Keratinocyte (primary cell): Measurements from ENCODE around the gene ITSN1. TPM values are rescaled to one million over a fixed set of nuclear protein-coding genes. Genes with fewer than 3 reads are reported as not detected.

Source experiments
- DNase-seq: peaks from one replicate; pipeline ENCODE4 v3.0.0-alpha.2; 2011; ENCODE audit warnings: low read depth, missing footprints, low spot score
- FAIRE-seq: peaks from 2 replicates; lab custom pipeline; 2011; peaks lifted over from hg19 to GRCh38; lab: Jason Lieb, UNC
- H2AFZ ChIP-seq: 2 replicates; pipeline ENCODE4 v1.6.0; 2012; ENCODE audit warnings: low read length, control low read depth, inconsistent platforms; ENCODE audit not compliant: control insufficient read depth
- H3K27ac ChIP-seq: 2 replicates; pipeline ENCODE4 v1.5.1; 2011; ENCODE audit warnings: low read length; ENCODE audit not compliant: control insufficient read depth, insufficient read depth
- H3K27me3 ChIP-seq: 3 replicates; pipeline ENCODE4 v1.6.0; 2011; ENCODE audit warnings: low read length; ENCODE audit not compliant: control insufficient read depth, insufficient read depth; ENCODE audit errors: extremely low read depth
- H3K36me3 ChIP-seq, 2 experiments: 2 replicates in 1 of 2; 3 replicates in 1 of 2; pipeline ENCODE4 v1.5.1; 2011; ENCODE audit warnings: low read length in 2 of 2, mild to moderate bottlenecking in 1 of 2; ENCODE audit not compliant: control insufficient read depth in 2 of 2, insufficient read depth in 2 of 2; ENCODE audit errors: extremely low read depth in 1 of 2
- H3K4me1 ChIP-seq: 3 replicates; pipeline ENCODE4 v1.5.1; 2011; ENCODE audit warnings: low read length; ENCODE audit not compliant: control insufficient read depth, insufficient read depth; ENCODE audit errors: extremely low read depth
- H3K4me2 ChIP-seq: 3 replicates; pipeline ENCODE4 v1.6.0; 2011; ENCODE audit warnings: low read depth, low read length; ENCODE audit not compliant: control insufficient read depth, insufficient read depth; ENCODE audit errors: extremely low read depth
- H3K4me3 ChIP-seq, 3 experiments: fragments of 200-600 bp in 1 of 3; sonication (generic) in 1 of 3; 2 replicates in 2 of 3; 3 replicates in 1 of 3; pipeline ENCODE4 v1.5.1; 2011 to 2016; ENCODE audit warnings: low read length in 3 of 3, mild to moderate bottlenecking in 3 of 3, control low read depth in 2 of 3, inconsistent platforms in 1 of 3, low read depth in 1 of 3, mixed read lengths in 1 of 3, mixed run types in 1 of 3, moderate library complexity in 1 of 3; ENCODE audit not compliant: control insufficient read depth in 2 of 3, insufficient read depth in 2 of 3; ENCODE audit errors: extremely low read depth in 1 of 3
- H3K79me2 ChIP-seq: 2 replicates; pipeline ENCODE4 v1.6.0; 2012; ENCODE audit warnings: low read length; ENCODE audit not compliant: control insufficient read depth, insufficient read depth
- H3K9ac ChIP-seq: 3 replicates; pipeline ENCODE4 v1.6.0; 2011; ENCODE audit warnings: low read length; ENCODE audit not compliant: control insufficient read depth, insufficient read depth; ENCODE audit errors: extremely low read depth
- H3K9me1 ChIP-seq: 3 replicates; pipeline ENCODE4 v1.6.0; 2011; ENCODE audit warnings: low read length; ENCODE audit not compliant: control insufficient read depth, insufficient read depth; ENCODE audit errors: extremely low read depth
- H3K9me3 ChIP-seq: 2 replicates; pipeline ENCODE4 v1.5.1; 2012; ENCODE audit warnings: low read depth, low read length; ENCODE audit not compliant: control insufficient read depth
- H4K20me1 ChIP-seq: 3 replicates; pipeline ENCODE4 v1.6.0; 2011; ENCODE audit warnings: low read length; ENCODE audit not compliant: control insufficient read depth, insufficient read depth; ENCODE audit errors: extremely low read depth
- CTCF ChIP-seq, 3 experiments: IDR thresholded peaks in 1 of 3; conservative IDR thresholded peaks in 1 of 3; optimal IDR thresholded peaks in 1 of 3; 2 replicates in 2 of 3; 3 replicates in 1 of 3; pipeline versions ENCODE3 to v1.5.1; 2011; ENCODE audit warnings: low read length in 3 of 3, mild to moderate bottlenecking in 3 of 3, moderate library complexity in 2 of 3, control low read depth in 1 of 3, inconsistent platforms in 1 of 3; ENCODE audit not compliant: insufficient read depth in 2 of 3; ENCODE audit errors: extremely low read depth in 1 of 3
- EZH2 ChIP-seq: IDR thresholded peaks from one replicate; pipeline ENCODE4 v1.6.1; 2012; ENCODE audit warnings: inconsistent platforms, mild to moderate bottlenecking, low read length, moderate library complexity
- dilution Hi-C: fragments of 300-500 bp; cut with MboI; formaldehyde crosslinking; loops from one replicate; pipeline ENCODE4 v1.7.0; 2020; ENCODE audit warnings: low sequenced_read_pairs; ENCODE audit not compliant: extremely low pct_ligation_motif_present
- polyA plus RNA-seq, 5 experiments: library from polyadenylated mRNA; depleted of rRNA in 3 of 5; stranded (reverse) in 3 of 5; stranded (forward) in 1 of 5; unstranded in 1 of 5; fragments of >200 nt; gene quantifications; 1 replicate in 1 of 5; 2 replicates in 3 of 5; 3 replicates in 1 of 5; pipeline versions ENCODE4 v1.2.1 to v1.2.3, GENCODE V29; 2011 to 2012; ENCODE audit warnings: missing spikeins in 2 of 5, low read depth in 1 of 5, low replicate concordance in 1 of 5

ITSN1 gene
- polyA plus RNA-seq, 1 donor (not counting 4 experiments of a cell fraction or from before 2014, with no cell fraction given): 34.3 TPM

GRCh38 chr21:33618407-33618806 lies 23.9 kb upstream of the ITSN1 start:
- Histone ChIP-seq H3K27me3 (no peaks in the 10 kb centered on the region), H3K79me2 (no peaks in the 10 kb centered on the region), H3K27ac (no peak overlapping the region), H3K4me2 (no peak overlapping the region), H3K9me1 (no peaks in the 10 kb centered on the region), H3K36me3 (no peaks in the 10 kb centered on the region), H4K20me1 (no peaks in the 10 kb centered on the region), H3K9ac (no peak overlapping the region), H3K4me1 (no peaks in the 10 kb centered on the region), H2AFZ (no peak overlapping the region), H3K4me3 (no peak overlapping the region), H3K9me3 (no peaks in the 10 kb centered on the region)
- no peak for DNase-seq
- dilution Hi-C loops: no loop called here
- no peak for FAIRE-seq
- no peak for TF ChIP-seq CTCF (optimal IDR thresholded peaks at IDR 0.05 in 1 of 3, IDR thresholded peaks at IDR 0.05 in 1 of 3, conservative IDR thresholded peaks at IDR 0.05 in 1 of 3; ENCODE audit: extremely low read depth in 1 of 3, insufficient read depth in 2 of 3, low read length in 3 of 3)
- TF ChIP-seq EZH2: no peak

- DNase-seq (no peak), FAIRE-seq (no peak)
- no peaks in the 10 kb centered on the region for H3K9me1 ChIP-seq
- no peaks in the 10 kb centered on the region for H4K20me1 ChIP-seq
- H3K36me3 ChIP-seq: peaks cover 0 to 2% of the 10 kb centered on the region in 2 experiments
- H3K9ac ChIP-seq: no peak overlapping the region
- H3K4me3 ChIP-seq: no peak overlapping the region
- dilution Hi-C loops: no loop called here
- no peak overlapping the region for H3K4me2 ChIP-seq
- TF ChIP-seq EZH2 (no peak), CTCF (optimal IDR thresholded peaks at IDR 0.05 in 1 of 3, IDR thresholded peaks at IDR 0.05 in 1 of 3, conservative IDR thresholded peaks at IDR 0.05 in 1 of 3; ENCODE audit: extremely low read depth in 1 of 3, insufficient read depth in 2 of 3, low read length in 3 of 3) (no peak)
- H2AFZ ChIP-seq: no peak overlapping the region
- H3K4me1 ChIP-seq: no peaks in the 10 kb centered on the region
- no peaks in the 10 kb centered on the region for H3K79me2 ChIP-seq
- no peaks in the 10 kb centered on the region for H3K27me3 ChIP-seq
- H3K27ac ChIP-seq: no peak overlapping the region
- H3K9me3 ChIP-seq: no peaks in the 10 kb centered on the region
Observed at GRCh38 chr21:33619726-33620125, 22.6 kb upstream of the ITSN1 start.
